Astrocyte of the cerebellum (primary cell): ENCODE data around the gene CSNK1E.

Experiments used
- DNase-seq: peaks from one replicate; pipeline ENCODE4 v3.0.0-alpha.2; 2011; ENCODE audit warnings: low read depth
- H3K4me3 ChIP-seq: 2 replicates; pipeline ENCODE4 v1.5.1; 2011; ENCODE audit warnings: mild to moderate bottlenecking, low read depth, low read length, moderate library complexity
- CTCF ChIP-seq: IDR thresholded peaks from 2 replicates; pipeline ENCODE4 v1.5.1; 2012; ENCODE audit warnings: low read length, low read depth, moderate library complexity, mild to moderate bottlenecking; ENCODE audit errors: missing control alignments
- in situ Hi-C: cut with HindIII; loops from 2 replicates; pipeline ENCODE4 v1.10.0; 2017; ENCODE audit warnings: low sequenced_read_pairs

Gene CSNK1E

GRCh38 chr22:38249803-38250642, 67.2 kb downstream of the CSNK1E start:
- no peak for DNase-seq
- no peak for TF ChIP-seq CTCF
- in situ Hi-C loops = no loop called here
- H3K4me3 ChIP-seq = no peak overlapping the region

GRCh38 chr22:38249301-38249700, 67.9 kb downstream of the CSNK1E start:
- TF ChIP-seq CTCF = no peak
- in situ Hi-C loops = no loop called here
- no peak overlapping the region for H3K4me3 ChIP-seq
- no peak for DNase-seq

- in situ Hi-C loops = no loop called here
- no peak for TF ChIP-seq CTCF
- H3K4me3 ChIP-seq = no peak overlapping the region
- DNase-seq = no peak
These were observed 69.0 kb downstream of the CSNK1E start for GRCh38 chr22:38248280-38248679.

DNA sequence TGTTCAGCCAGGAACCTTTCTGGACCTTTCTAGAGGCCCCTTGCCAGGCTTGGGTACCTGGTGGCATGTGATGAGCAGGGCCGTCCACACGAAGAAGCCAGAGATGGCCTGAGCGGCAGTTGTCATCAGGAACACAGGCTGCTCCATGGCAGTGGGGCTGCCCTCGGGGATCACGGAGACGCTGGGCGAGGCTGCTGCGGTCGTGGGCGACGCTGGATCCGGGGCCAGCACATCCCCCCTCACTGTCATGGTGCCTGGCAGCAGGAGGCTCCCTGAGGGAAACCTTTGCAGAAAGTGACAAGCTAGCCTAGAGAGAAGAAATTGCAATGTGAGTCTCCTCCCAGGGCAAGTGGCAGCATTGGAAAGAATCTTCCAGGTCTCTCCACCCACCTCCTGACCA, 69.5 kb downstream of the CSNK1E start:
- no peak overlapping the region for H3K4me3 ChIP-seq
- in situ Hi-C loops = no loop called here
- no peak for DNase-seq
- no peak for TF ChIP-seq CTCF

DNA sequence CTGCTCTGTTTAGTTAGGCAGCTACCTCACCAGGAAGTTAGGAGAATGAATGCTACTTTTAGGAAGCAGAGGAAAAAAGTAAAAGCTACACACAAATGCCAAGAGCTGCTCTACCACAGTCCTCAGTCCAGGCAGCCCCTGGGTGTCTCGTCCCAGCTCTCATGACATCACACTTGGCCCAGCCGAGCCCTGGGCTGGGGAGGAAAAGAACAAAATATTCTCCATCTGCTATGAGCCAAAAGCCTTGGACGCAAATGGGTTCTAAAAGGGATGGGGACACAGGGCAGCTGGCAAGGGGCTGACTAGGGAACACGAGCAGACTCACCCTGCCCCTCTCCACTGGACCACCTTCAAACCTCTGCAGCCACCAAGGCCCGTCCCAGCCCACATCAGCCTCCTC, 70.5 kb downstream of the CSNK1E start:
- TF ChIP-seq CTCF = no peak
- no peak for DNase-seq
- H3K4me3 ChIP-seq = no peak overlapping the region
- in situ Hi-C loops = no loop called here

- in situ Hi-C loops = no loop called here
- TF ChIP-seq CTCF = no peak
- no peak overlapping the region for H3K4me3 ChIP-seq
- no peak for DNase-seq
These were observed 71.1 kb downstream of the CSNK1E start for GRCh38 chr22:38246046-38246658.
